Measurements from ENCODE around the gene KCTD16. TPM values are rescaled to one million over a fixed set of nuclear protein-coding genes. Genes with fewer than 3 reads are reported as not detected.

KCTD16 gene
- total RNA-seq, 2 donors from 2014 or later: 0.24 to 0.46 TPM

Other genes with a start within 250 kb of the KCTD16 start
- 10 to 100 TPM; 44.1 to 47.5 TPM for gene YIPF5, start 214 bp upstream of the KCTD16 start, total RNA-seq